IMR-90 (cell line): ENCODE measurements around the gene FRMD4B. TPM values are rescaled to one million over a fixed set of nuclear protein-coding genes. Genes with fewer than 3 reads are reported as not detected.

ENCODE experiments used
- ATAC-seq: fragments of 200-7000 bp; cut with Tn5 transposase; 2 replicates; pipeline ENCODE4 v1.9.1; 2020; ENCODE audit warnings: low read depth, mild to moderate bottlenecking, moderate library complexity
- BruUV-seq: library from RNA; stranded (reverse); fragments of 400-500 nt; replicated peaks from 2 replicates; lab custom pipeline; 2021; lab: Mats Ljungman, UMichigan
- CTCF ChIA-PET: fragments of 300-600 bp; formaldehyde crosslinking; extraction: SDS; loops from one replicate; lab custom pipeline; 2021; ENCODE audit warnings: antibody characterized with exemption; lab: Yijun Ruan, JAX
- POLR2A ChIA-PET: fragments of 300-600 bp; sonication (Branson Sonifier 250); formaldehyde crosslinking; loops from one replicate; lab custom pipeline; 2022; ENCODE audit warnings: antibody characterized with exemption; ENCODE audit not compliant: unreplicated experiment; lab: Charles Lee
- DNase-seq: peaks from one replicate; pipeline ENCODE4 v3.0.0; 2013
- H2AFZ ChIP-seq: replicated peaks from 2 replicates; pipeline ENCODE3; 2013; ENCODE audit warnings: low read length, mild to moderate bottlenecking; ENCODE audit not compliant: poor library complexity
- H2AK5ac ChIP-seq: 2 replicates; pipeline ENCODE4 v1.6.1; 2013; ENCODE audit warnings: low read depth, low read length, inconsistent platforms
- H2AK9ac ChIP-seq: replicated peaks from 2 replicates; pipeline ENCODE3; 2013; ENCODE audit warnings: mild to moderate bottlenecking, low read depth, low read length, moderate library complexity; ENCODE audit not compliant: poor library complexity
- H2BK120ac ChIP-seq: 2 replicates; pipeline ENCODE4 v1.6.1; 2013; ENCODE audit warnings: low read depth, low read length, inconsistent platforms
- H2BK15ac ChIP-seq: 3 replicates; pipeline ENCODE4 v1.6.1; 2013; ENCODE audit warnings: low read depth, low read length, inconsistent platforms
- H2BK20ac ChIP-seq: 2 replicates; pipeline ENCODE4 v1.6.1; 2013; ENCODE audit warnings: low read depth, mild to moderate bottlenecking, inconsistent platforms, low read length, moderate library complexity
- H2BK5ac ChIP-seq: 2 replicates; pipeline ENCODE4 v1.6.1; 2013; ENCODE audit warnings: mild to moderate bottlenecking, low read depth, low read length, inconsistent platforms; ENCODE audit not compliant: poor library complexity, severe bottlenecking
- H3K14ac ChIP-seq: replicated peaks from 2 replicates; pipeline ENCODE4 v1.6.1; 2013; ENCODE audit warnings: low read depth, low read length, inconsistent platforms
- H3K18ac ChIP-seq: 2 replicates; pipeline ENCODE4 v1.6.1; 2013; ENCODE audit warnings: low read depth, low read length, control low read depth
- H3K23ac ChIP-seq: 2 replicates; pipeline ENCODE4 v1.6.1; 2013; ENCODE audit warnings: low read depth, low read length, inconsistent platforms
- H3K27ac ChIP-seq: 2 replicates; pipeline ENCODE4 v1.5.1; 2013; ENCODE audit warnings: mild to moderate bottlenecking, control low read depth, low read length; ENCODE audit not compliant: insufficient read depth
- H3K27me3 ChIP-seq: 2 replicates; pipeline ENCODE4 v1.6.1; 2013; ENCODE audit warnings: low read length; ENCODE audit not compliant: control insufficient read depth, insufficient read depth
- H3K36me3 ChIP-seq: 2 replicates; pipeline ENCODE4 v1.6.1; 2013; ENCODE audit warnings: low read length, mixed read lengths; ENCODE audit not compliant: control insufficient read depth, insufficient read depth
- H3K4ac ChIP-seq: 2 replicates; pipeline ENCODE4 v1.6.1; 2013; ENCODE audit warnings: low read depth, low read length, inconsistent platforms
- H3K4me1 ChIP-seq: 2 replicates; pipeline ENCODE4 v1.6.1; 2013; ENCODE audit warnings: low read length, mixed read lengths; ENCODE audit not compliant: control insufficient read depth, insufficient read depth
- H3K4me2 ChIP-seq: 2 replicates; pipeline ENCODE4 v1.6.1; 2013; ENCODE audit warnings: low read depth, mild to moderate bottlenecking, control low read depth, low read length, moderate library complexity
- H3K4me3 ChIP-seq: 2 replicates; pipeline ENCODE4 v1.5.1; 2013; ENCODE audit warnings: low read depth, mild to moderate bottlenecking, control low read depth, low read length, moderate library complexity; ENCODE audit not compliant: insufficient read depth
- H3K56ac ChIP-seq: 2 replicates; pipeline ENCODE4 v1.6.1; 2013; ENCODE audit warnings: low read length, inconsistent platforms; ENCODE audit not compliant: insufficient read depth; ENCODE audit errors: extremely low read depth
- H3K79me1 ChIP-seq, 2 experiments: 2 replicates each; pipeline ENCODE4 v1.6.1; 2013; ENCODE audit warnings: low read length in 2 of 2, inconsistent platforms in 1 of 2, low read depth in 1 of 2
- H3K9ac ChIP-seq: 2 replicates; pipeline ENCODE4 v1.6.1; 2013; ENCODE audit warnings: low read depth, low read length, control low read depth
- H3K9me1 ChIP-seq: 2 replicates; pipeline ENCODE4 v1.6.1; 2013; ENCODE audit warnings: low read length, inconsistent platforms; ENCODE audit not compliant: insufficient read depth
- H3K9me3 ChIP-seq: 2 replicates; pipeline ENCODE4 v1.6.1; 2013; ENCODE audit warnings: low read length; ENCODE audit not compliant: control insufficient read depth, insufficient read depth
- H4K20me1 ChIP-seq: 2 replicates; pipeline ENCODE4 v1.6.1; 2013; ENCODE audit warnings: low read length, inconsistent platforms; ENCODE audit not compliant: insufficient read depth
- H4K5ac ChIP-seq: 2 replicates; pipeline ENCODE4 v1.6.1; 2013; ENCODE audit warnings: mild to moderate bottlenecking, low read depth, low read length, control low read depth
- H4K8ac ChIP-seq, 2 experiments: 2 replicates each; pipeline ENCODE4 v1.6.1; 2013; ENCODE audit warnings: low read depth in 2 of 2, low read length in 2 of 2, control low read depth in 1 of 2, inconsistent platforms in 1 of 2
- H4K91ac ChIP-seq: 2 replicates; pipeline ENCODE4 v1.6.1; 2013; ENCODE audit warnings: low read depth, low read length, inconsistent platforms; ENCODE audit not compliant: insufficient read depth
- CEBPB ChIP-seq: IDR thresholded peaks from 2 replicates; pipeline ENCODE4 v1.6.1; 2012; ENCODE audit warnings: low read depth, low read length, improper control_type of control experiment
- NFE2L2 ChIP-seq: fragments of 150-350 bp; IDR thresholded peaks from 2 replicates; pipeline ENCODE4 v1.6.1; 2016; ENCODE audit warnings: low read depth, mild to moderate bottlenecking, low read length
- SMC3 ChIP-seq: fragments of 150-350 bp; IDR thresholded peaks from 2 replicates; pipeline ENCODE4 v1.6.1; 2016; ENCODE audit warnings: low read depth, mild to moderate bottlenecking, antibody characterized with exemption, low read length, moderate library complexity
- dilution Hi-C: fragments of 300-500 bp; cut with HindIII; formaldehyde crosslinking; loops from one replicate; pipeline ENCODE4 v1.14.3; 2018; ENCODE audit warnings: low sequenced_read_pairs; ENCODE audit not compliant: unreplicated experiment
- in situ Hi-C: fragments of 300-500 bp; cut with MboI; formaldehyde crosslinking; loops from 3 replicates; pipeline ENCODE4 v1.14.3; 2019; ENCODE audit warnings: low sequenced_read_pairs, inconsistent platforms, mixed read lengths
- intact Hi-C: fragments of 100-400 bp; cut with micrococcal nuclease; formaldehyde crosslinking; loops from 2 replicates; pipeline ENCODE4 v1.10.0; 2022
- polyA plus RNA-seq, 3 experiments: library from polyadenylated mRNA; depleted of rRNA; stranded (reverse); fragments of >200 nt; gene quantifications; 2 replicates each; pipeline ENCODE4 v1.2.3, GENCODE V29; 2012; ENCODE audit warnings: low replicate concordance in 1 of 3
- total RNA-seq: library from RNA; depleted of rRNA; stranded (reverse); fragments of >200 nt; gene quantifications from 2 replicates; pipeline ENCODE4 v1.2.3, GENCODE V29; 2012

FRMD4B gene
- total and polyA plus RNA-seq, 2 of the 4 experiments (the other 2 are of a cell fraction) = 0.14 to 0.36 TPM

GRCh38 chr3:69426967-69427304 lies 41.0 kb upstream of the FRMD4B start:
- no peak overlapping the region for H3K4me3 ChIP-seq
- H2AFZ ChIP-seq = no peak overlapping the region
- H3K18ac ChIP-seq = no peak overlapping the region
- H3K27me3 ChIP-seq = no peaks in the 10 kb centered on the region
- TF ChIP-seq CEBPB (no peak), SMC3 (no peak), NFE2L2 (no peak)
- no TSS peak for BruUV-seq
- no peak overlapping the region for H2BK120ac ChIP-seq
- H3K9me3 ChIP-seq = no peaks in the 10 kb centered on the region
- H2AK5ac ChIP-seq = no peak overlapping the region
- no peak overlapping the region for H3K56ac ChIP-seq
- no peak overlapping the region for H3K27ac ChIP-seq
- in situ Hi-C loops (no loop called here), dilution Hi-C loops (no loop called here), intact Hi-C loops (loop anchor here (5.0 kb wide), 1 partner anchor 245 kb away; no protein-coding TSS in a partner anchor)
- H2AK9ac ChIP-seq = no peak overlapping the region
- DNase-seq = no peak
- no peak overlapping the region for H3K14ac ChIP-seq
- no peaks in the 10 kb centered on the region for H3K36me3 ChIP-seq
- H3K4ac ChIP-seq = no peak overlapping the region
- no peak for ATAC-seq
- H3K4me1 ChIP-seq = no peaks in the 10 kb centered on the region
- no peaks in the 10 kb centered on the region for H3K9me1 ChIP-seq
- no peak overlapping the region for H2BK5ac ChIP-seq
- no peak overlapping the region for H4K91ac ChIP-seq
- no peaks in the 10 kb centered on the region for H4K20me1 ChIP-seq
- no peaks in the 10 kb centered on the region for H3K79me1 ChIP-seq
- H4K5ac ChIP-seq = no peak overlapping the region
- H3K9ac ChIP-seq = no peak overlapping the region
- no peak overlapping the region for H2BK15ac ChIP-seq
- H3K4me2 ChIP-seq = no peak overlapping the region
- ChIA-PET POLR2A (no interaction called here), CTCF (interaction anchor here (0.9 to 1.2 kb wide), 2 partner anchors 18 to 264 kb away, joined by 3 read pairs; no protein-coding TSS in a partner anchor)
- no peak overlapping the region for H3K23ac ChIP-seq
- no peak overlapping the region for H2BK20ac ChIP-seq
- no peak overlapping the region for H4K8ac ChIP-seq
